Measurements from ENCODE around the gene PRAMEF11.
"Not testable (repeated sequence)": the region's sequence is repeated elsewhere in the genome, so short reads cannot be mapped to it uniquely, and the experiment has no call there.

PRAMEF11 gene

DNA sequence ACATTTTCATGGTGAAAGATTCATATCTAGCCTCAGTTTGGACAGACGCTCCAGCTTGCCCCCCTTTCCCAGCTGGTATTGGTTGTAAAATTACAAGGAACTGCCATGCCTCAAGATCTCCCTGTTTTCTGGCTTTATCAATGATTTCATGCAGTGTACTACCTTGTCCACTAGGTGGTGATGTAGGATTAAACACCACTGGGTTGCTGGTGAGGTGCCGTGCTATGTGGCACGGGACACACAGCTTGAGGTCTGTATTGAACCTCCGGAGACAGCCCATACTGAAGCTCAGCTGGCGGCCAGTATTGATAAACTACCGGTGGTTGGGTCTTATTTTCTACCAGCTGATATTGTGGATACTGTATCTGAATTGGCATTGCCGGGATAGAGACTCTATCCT lies 47.4 kb downstream of the PRAMEF11 start:
- not testable (repeated sequence) for H3K27me3 Mint-ChIP-seq; DNase-seq; H3K36me3 Mint-ChIP-seq (ENCODE audit: low read depth); H3K4me3 Mint-ChIP-seq; H3K4me1 Mint-ChIP-seq (ENCODE audit: low read depth); H3K27ac Mint-ChIP-seq
- H3K9me3 Mint-ChIP-seq, result peaks cover 17% of the 10 kb centered on the region

DNA sequence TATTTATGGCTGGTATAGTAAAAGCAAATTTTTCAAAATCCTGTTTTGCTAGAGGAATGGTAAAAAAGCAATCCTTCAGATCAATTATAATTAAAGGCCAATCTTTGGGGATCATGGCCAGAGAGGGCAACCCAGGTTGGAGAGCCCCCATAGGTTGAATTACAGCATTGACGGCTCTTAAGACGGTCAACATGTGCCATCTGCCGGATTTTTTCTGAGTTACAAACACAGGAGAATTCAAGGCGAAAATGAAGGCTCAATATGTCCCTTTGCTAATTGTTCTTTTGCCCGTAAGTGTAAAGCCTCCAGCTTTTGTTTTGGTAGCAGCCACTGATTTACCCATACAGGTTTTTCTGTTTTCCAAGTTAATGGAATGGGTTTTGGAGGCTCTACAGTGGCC lies 49.7 kb downstream of the PRAMEF11 start:
- Mint-ChIP-seq H3K9me3 (peaks cover 17% of the 10 kb centered on the region), H3K27me3 (peaks cover 15% of the 10 kb centered on the region)
- not testable (repeated sequence) for H3K4me3 Mint-ChIP-seq; H3K4me1 Mint-ChIP-seq (ENCODE audit: low read depth); DNase-seq; H3K27ac Mint-ChIP-seq; H3K36me3 Mint-ChIP-seq (ENCODE audit: low read depth)

DNA sequence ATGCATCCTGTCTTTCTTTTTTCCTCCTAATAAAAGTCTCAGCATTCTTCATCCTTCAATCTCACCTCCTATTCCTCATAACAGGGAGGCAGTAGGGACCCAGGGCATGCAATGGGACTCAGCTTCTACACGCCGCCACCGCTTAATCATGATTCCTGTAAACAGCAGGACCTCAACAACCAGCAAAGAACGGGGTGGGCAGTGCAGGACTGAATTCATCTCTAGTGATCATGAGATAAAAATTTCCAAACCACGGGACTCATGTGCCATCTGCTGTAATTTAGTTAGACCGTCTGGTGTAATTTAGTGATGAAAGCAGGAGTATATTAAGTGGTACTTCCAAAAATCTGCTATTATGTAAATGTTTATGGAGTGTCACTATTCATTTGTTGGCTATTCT lies 52.3 kb downstream of the PRAMEF11 start:
- H3K27ac Mint-ChIP-seq, result no peak overlapping the region
- no peaks in the 10 kb centered on the region for H3K4me1 Mint-ChIP-seq (ENCODE audit: low read depth)
- peaks cover 20% of the 10 kb centered on the region for H3K27me3 Mint-ChIP-seq
- H3K4me3 Mint-ChIP-seq, result no peak overlapping the region
- H3K9me3 Mint-ChIP-seq, result peaks cover 5% of the 10 kb centered on the region
- no peaks in the 10 kb centered on the region for H3K36me3 Mint-ChIP-seq (ENCODE audit: low read depth)
- no peak for DNase-seq

DNA sequence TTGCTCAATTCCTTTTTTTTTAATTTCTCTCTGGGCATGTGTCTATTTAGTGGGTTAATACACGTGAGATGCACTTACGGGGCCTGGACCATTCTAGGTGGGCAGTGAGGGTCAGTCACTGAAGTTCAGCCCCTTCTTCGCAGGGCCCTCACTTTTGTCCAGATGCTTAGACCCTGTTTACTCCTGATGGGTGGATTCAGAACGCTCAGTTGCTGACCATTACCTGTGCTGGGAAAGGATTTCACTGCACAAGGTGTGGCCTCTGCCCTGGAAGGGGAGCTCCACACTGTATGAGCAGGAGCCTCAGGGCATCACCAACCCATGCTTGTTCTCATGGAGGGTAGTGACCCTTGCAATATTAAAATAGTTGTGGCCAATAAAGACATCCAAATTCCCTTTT lies 53.1 kb downstream of the PRAMEF11 start:
- Mint-ChIP-seq H3K4me1 (ENCODE audit: low read depth) (no peaks in the 10 kb centered on the region), H3K4me3 (no peak overlapping the region), H3K27me3 (peaks cover 21% of the 10 kb centered on the region), H3K36me3 (ENCODE audit: low read depth) (no peaks in the 10 kb centered on the region), H3K9me3 (no peaks in the 10 kb centered on the region), H3K27ac (no peak overlapping the region)
- no peak for DNase-seq

DNA sequence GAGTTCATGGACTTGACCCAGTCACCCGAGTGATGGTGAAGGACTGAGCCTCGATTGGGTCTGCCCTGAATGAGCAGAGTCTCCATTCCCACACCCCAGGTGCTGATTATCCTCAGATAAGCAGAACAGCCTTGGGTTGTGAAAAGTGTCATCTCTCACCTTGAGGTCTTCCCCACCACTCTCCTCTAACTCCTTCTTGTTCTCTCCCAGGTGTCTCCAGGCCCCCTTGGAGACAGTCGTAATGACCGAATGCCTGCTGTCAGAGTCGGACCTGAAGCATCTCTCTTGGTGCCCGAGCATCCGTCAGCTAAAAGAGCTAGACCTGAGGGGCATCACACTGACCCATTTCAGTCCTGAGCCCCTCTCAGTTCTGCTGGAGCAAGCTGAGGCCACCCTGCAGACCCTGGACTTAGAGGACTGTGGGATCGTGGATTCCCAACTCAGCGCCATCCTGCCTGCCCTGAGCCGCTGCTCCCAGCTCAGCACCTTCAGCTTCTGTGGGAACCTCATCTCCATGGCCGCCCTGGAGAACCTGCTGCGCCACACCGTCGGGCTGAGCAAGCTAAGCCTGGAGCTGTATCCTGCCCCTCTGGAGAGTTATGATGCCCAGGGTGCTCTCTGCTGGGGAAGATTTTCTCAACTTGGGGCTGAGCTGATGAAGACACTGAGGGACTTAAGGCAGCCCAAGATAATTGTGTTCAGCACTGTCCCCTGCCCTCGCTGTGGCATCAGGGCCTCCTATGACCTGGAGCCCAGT lies 54.2 kb downstream of the PRAMEF11 start:
- no peaks in the 10 kb centered on the region for H3K4me1 Mint-ChIP-seq (ENCODE audit: low read depth)
- H3K36me3 Mint-ChIP-seq (ENCODE audit: low read depth), result no peaks in the 10 kb centered on the region
- peaks cover 25% of the 10 kb centered on the region for H3K27me3 Mint-ChIP-seq
- no peak overlapping the region for H3K4me3 Mint-ChIP-seq
- no peak for DNase-seq
- no peaks in the 10 kb centered on the region for H3K9me3 Mint-ChIP-seq
- H3K27ac Mint-ChIP-seq, result no peak overlapping the region

DNA sequence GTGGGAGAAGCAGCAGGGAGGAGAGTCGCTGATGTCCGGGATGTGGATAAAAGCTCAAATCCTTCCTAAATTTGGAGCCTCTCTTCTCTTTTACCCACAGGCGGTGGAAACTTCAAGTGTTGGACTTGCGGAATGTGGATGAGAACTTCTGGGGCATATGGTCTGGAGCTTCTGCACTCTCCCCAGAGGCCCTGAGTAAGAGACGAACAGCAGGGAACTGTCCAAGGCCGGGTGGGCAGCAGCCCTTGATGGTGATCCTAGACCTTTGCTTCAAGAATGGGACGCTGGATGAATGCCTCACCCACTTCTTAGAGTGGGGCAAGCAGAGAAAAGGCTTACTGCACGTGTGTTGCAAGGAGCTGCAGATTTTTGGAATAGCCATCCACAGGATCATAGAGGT lies 55.8 kb downstream of the PRAMEF11 start:
- Mint-ChIP-seq H3K4me3 (no peak overlapping the region), H3K27me3 (peaks cover 36% of the 10 kb centered on the region), H3K27ac (no peak overlapping the region), H3K4me1 (ENCODE audit: low read depth) (no peaks in the 10 kb centered on the region), H3K36me3 (ENCODE audit: low read depth) (no peaks in the 10 kb centered on the region), H3K9me3 (no peaks in the 10 kb centered on the region)
- no peak for DNase-seq

DNA sequence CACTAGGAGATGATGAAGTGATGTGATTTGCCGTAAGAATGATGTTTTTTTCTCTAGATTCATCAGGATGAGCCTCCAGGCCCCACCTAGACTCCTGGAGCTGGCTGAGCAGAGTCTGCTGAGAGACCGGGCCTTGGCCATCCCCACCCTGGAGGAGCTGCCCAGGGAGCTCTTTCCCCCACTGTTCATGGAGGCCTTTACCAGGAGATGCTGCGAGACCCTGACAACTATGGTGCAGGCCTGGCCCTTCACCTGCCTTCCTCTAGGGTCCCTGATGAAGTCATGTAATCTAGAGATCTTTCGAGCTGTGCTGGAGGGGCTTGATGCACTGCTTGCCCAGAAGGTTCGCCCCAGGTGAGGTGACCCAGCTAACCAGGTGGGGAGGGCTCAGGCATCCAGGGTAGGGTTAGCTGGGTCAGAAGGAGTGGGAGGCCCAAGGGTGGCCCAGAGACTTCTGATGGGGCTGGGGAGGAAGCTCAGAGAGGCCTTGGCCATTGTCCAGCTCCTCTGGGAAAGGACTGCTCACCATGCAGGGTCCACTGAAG lies 56.3 kb downstream of the PRAMEF11 start:
- no peaks in the 10 kb centered on the region for H3K36me3 Mint-ChIP-seq (ENCODE audit: low read depth)
- no peak overlapping the region for H3K27ac Mint-ChIP-seq
- no peak overlapping the region for H3K4me3 Mint-ChIP-seq
- H3K9me3 Mint-ChIP-seq, result no peaks in the 10 kb centered on the region
- DNase-seq, result no peak
- peaks cover 42% of the 10 kb centered on the region for H3K27me3 Mint-ChIP-seq
- H3K4me1 Mint-ChIP-seq (ENCODE audit: low read depth), result no peaks in the 10 kb centered on the region
